A673 (cell line): Measurements from ENCODE around the gene MFRP.

Experiments
- CTCF ChIP-seq: fragments of 300-800, 200-600 bp; sonication (generic); conservative IDR thresholded peaks from 2 replicates; pipeline ENCODE4 v1.5.1; 2017; ENCODE audit warnings: low read depth, mild to moderate bottlenecking, antibody characterized with exemption, low read length, moderate library complexity, mixed read lengths
- EZH2 ChIP-seq: fragments of 200-600 bp; sonication (generic); IDR thresholded peaks from 2 replicates; pipeline ENCODE4 v1.6.1; 2017; ENCODE audit warnings: borderline replicate concordance, low read depth, mild to moderate bottlenecking, mixed read lengths, antibody characterized with exemption, low read length; ENCODE audit not compliant: poor library complexity, severe bottlenecking

GRCh38 chr11:119322921-119323531 is 23.5 kb downstream of the MFRP start:
- TF ChIP-seq CTCF = no peak
- TF ChIP-seq EZH2 = no peak
